Type B pancreatic cell (in vitro differentiated cells): ENCODE measurements around the gene RBPJ. TPM values are rescaled to one million over a fixed set of nuclear protein-coding genes. Genes with fewer than 3 reads are reported as not detected.

Experiments used
- DNase-seq: peaks from one replicate; pipeline ENCODE4 v3.0.0; 2021; ENCODE audit warnings: mixed read lengths; ENCODE audit not compliant: unreplicated experiment; ENCODE audit errors: extremely low spot score
- H3K27ac Mint-ChIP-seq: 2 replicates; pipeline ENCODE4 v1.8.0; 2021; ENCODE audit warnings: mild to moderate bottlenecking, mixed read lengths
- H3K27me3 Mint-ChIP-seq: 2 replicates; pipeline ENCODE4 v1.8.0; 2021; ENCODE audit warnings: mixed read lengths
- H3K36me3 Mint-ChIP-seq: 2 replicates; pipeline ENCODE4 v1.8.0; 2021; ENCODE audit warnings: mixed read lengths
- H3K4me1 Mint-ChIP-seq: one replicate; pipeline ENCODE4 v1.8.0; 2021; ENCODE audit warnings: mixed read lengths; ENCODE audit not compliant: unreplicated experiment
- H3K4me3 Mint-ChIP-seq: 2 replicates; pipeline ENCODE4 v1.8.0; 2021; ENCODE audit warnings: mild to moderate bottlenecking, mixed read lengths
- H3K9me3 Mint-ChIP-seq: 2 replicates; pipeline ENCODE4 v1.8.0; 2021; ENCODE audit warnings: mixed read lengths
- CTCF ChIP-seq: fragments of 200-600 bp; sonication (generic); conservative IDR thresholded peaks from 2 replicates; pipeline ENCODE4 v1.5.0; 2021; ENCODE audit warnings: antibody characterized with exemption, mild to moderate bottlenecking
- total RNA-seq: library from RNA; stranded (reverse); gene quantifications from 2 replicates; pipeline ENCODE4 v1.2.1, GENCODE V29; 2021; ENCODE audit warnings: low replicate concordance

Gene RBPJ
- total RNA-seq, 1 donor from 2014 or later = 95.4 TPM

GRCh38 chr4:26369581-26369980 lies 48.8 kb downstream of the RBPJ start:
- Mint-ChIP-seq H3K36me3 (peaks cover 11% of the 10 kb centered on the region), H3K4me1 (peaks cover 48% of the 10 kb centered on the region), H3K27me3 (no peaks in the 10 kb centered on the region), H3K9me3 (no peaks in the 10 kb centered on the region), H3K4me3 (no peak overlapping the region), H3K27ac (peak overlapping the region; percentile 53)
- TF ChIP-seq CTCF = no peak
- DNase-seq = no peak

GRCh38 chr4:26372076-26372475 lies 51.3 kb downstream of the RBPJ start:
- no peaks in the 10 kb centered on the region for H3K9me3 Mint-ChIP-seq
- peaks cover 56% of the 10 kb centered on the region for H3K4me1 Mint-ChIP-seq
- TF ChIP-seq CTCF = no peak
- DNase-seq = no peak
- peak overlapping the region; percentile 4 for H3K27ac Mint-ChIP-seq
- H3K36me3 Mint-ChIP-seq = peaks cover 11% of the 10 kb centered on the region
- H3K4me3 Mint-ChIP-seq = no peak overlapping the region
- no peaks in the 10 kb centered on the region for H3K27me3 Mint-ChIP-seq

GRCh38 chr4:26372525-26373172 lies 51.8 kb downstream of the RBPJ start:
- Mint-ChIP-seq H3K27me3 (no peaks in the 10 kb centered on the region), H3K4me1 (peaks cover 60% of the 10 kb centered on the region), H3K36me3 (peaks cover 11% of the 10 kb centered on the region), H3K27ac (peak overlapping the region; percentile 12), H3K9me3 (no peaks in the 10 kb centered on the region), H3K4me3 (peak overlapping the region; percentile 4)
- no peak for DNase-seq
- TF ChIP-seq CTCF = no peak

DNA sequence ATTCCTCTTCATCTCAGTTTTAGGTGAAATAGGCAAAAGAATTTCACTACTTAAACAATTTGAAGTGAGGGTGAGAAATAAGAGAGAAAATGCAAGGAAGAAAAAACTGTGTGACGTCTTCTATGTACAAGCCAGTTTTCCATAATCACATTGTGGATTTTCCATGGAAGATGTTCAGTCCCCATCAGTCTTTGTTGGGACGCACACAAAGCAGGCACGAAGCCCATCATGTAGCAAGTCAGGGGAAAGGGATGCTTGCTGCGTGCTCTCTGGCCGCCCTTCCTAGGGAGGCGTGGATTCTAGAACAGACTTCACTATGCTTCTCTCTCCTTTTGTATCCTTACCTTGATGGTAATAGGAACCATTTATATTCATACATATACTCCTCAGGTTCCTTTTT lies 54.7 kb downstream of the RBPJ start:
- TF ChIP-seq CTCF = no peak
- Mint-ChIP-seq H3K36me3 (peaks cover 5% of the 10 kb centered on the region), H3K27ac (no peak overlapping the region), H3K27me3 (no peaks in the 10 kb centered on the region), H3K4me1 (peaks cover 46% of the 10 kb centered on the region), H3K9me3 (no peaks in the 10 kb centered on the region), H3K4me3 (no peak overlapping the region)
- no peak for DNase-seq

- Mint-ChIP-seq H3K36me3 (peaks cover 4% of the 10 kb centered on the region), H3K4me1 (peaks cover 42% of the 10 kb centered on the region), H3K9me3 (no peaks in the 10 kb centered on the region), H3K27ac (no peak overlapping the region), H3K27me3 (no peaks in the 10 kb centered on the region), H3K4me3 (no peak overlapping the region)
- no peak for TF ChIP-seq CTCF
- DNase-seq = no peak
Observed at GRCh38 chr4:26377328-26378311, 56.8 kb downstream of the RBPJ start.
